ENCODE measurements around the gene USP8.

The USP8 gene

GRCh38 chr15:50546566-50546965 is 122.4 kb downstream of the USP8 start, which contains the start of gene USP50:
USP50 (minus strand) TSS chr15:50546666; CDS start chr15:50546525, 141 bp downstream.
- DNase-seq = no peak

DNA sequence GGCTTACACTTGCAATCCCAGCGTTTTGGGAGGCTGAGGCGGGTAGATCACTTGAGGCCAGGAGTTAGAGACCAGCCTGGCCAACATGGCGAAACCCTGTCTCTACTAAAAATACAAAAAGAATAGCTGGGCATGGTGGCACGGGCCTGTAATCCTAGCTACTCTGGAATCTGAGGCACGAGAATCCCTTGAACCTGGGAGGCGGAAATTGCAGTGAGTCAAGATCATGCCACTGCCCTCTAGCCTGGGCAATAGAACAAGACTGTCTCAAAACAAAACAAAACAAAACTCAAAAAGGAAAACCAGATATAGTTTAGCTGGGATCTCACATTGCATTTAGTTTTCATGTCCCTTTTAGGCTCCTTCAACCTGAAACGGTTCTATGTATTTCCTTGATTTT is 125.1 kb downstream of the USP8 start:
- DNase-seq = no peak

GRCh38 chr15:50552238-50552637 is 128.0 kb downstream of the USP8 start:
- DNase-seq = no peak

GRCh38 chr15:50556642-50557371 is 132.6 kb downstream of the USP8 start:
- DNase-seq = no peak

- DNase-seq = no peak
Measured at GRCh38 chr15:50558012-50558411, 133.8 kb downstream of the USP8 start.

GRCh38 chr15:50562735-50563640 is 138.8 kb downstream of the USP8 start:
- DNase-seq = peak; percentile 20

GRCh38 chr15:50563756-50564155 is 139.6 kb downstream of the USP8 start:
- DNase-seq = no peak

All from hematopoietic multipotent progenitor cell treated with erythropoietin and hydrocortisone succinate and interleukin-3 and kit ligand, for 4 days (in vitro differentiated cells).